SU-DHL-6 (cell line): ENCODE measurements around the gene CPE.

Source experiments
- CTCF ChIP-seq: fragments of 200-600 bp; sonication (generic); IDR thresholded peaks from one replicate; pipeline ENCODE4 v1.5.1; 2017; ENCODE audit warnings: antibody characterized with exemption, mild to moderate bottlenecking, low read length, moderate library complexity; ENCODE audit not compliant: insufficient read depth, poor library complexity, severe bottlenecking
- EZH2phosphoT487 ChIP-seq: fragments of 200-600 bp; sonication (generic), shearing (Covaris generic); conservative IDR thresholded peaks from 2 replicates; pipeline ENCODE4 v1.6.1; 2018; ENCODE audit warnings: mild to moderate bottlenecking, antibody characterized with exemption, low read length, moderate library complexity, mixed read lengths

DNA sequence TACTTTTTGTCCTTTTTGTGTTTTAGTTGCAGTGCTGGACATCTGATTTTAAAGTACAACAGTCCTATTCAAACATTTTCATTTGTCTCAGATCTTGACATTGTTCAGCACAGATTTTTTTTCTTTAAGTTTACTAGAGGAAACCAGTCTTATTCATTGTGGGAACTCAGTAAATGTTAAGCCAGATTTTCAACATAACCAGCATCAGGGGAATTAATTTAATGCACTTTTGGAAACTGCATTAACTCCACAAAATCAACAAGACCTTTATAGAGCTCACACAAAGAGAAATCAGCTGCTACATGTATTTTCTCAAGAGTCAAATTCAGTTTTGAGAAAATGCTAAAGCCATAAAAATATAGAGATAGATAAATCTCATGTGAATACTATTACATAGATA is 9.9 kb downstream of the CPE start:
- TF ChIP-seq CTCF (no peak), EZH2phosphoT487 (no peak)
